GM19328 (cell line): Measurements from ENCODE around the gene TBC1D22A.

Source experiments
- ATAC-seq: cut with Tn5 transposase; IDR thresholded peaks from one replicate; pipeline ENCODE4 v1.9.1; 2021; ENCODE audit warnings: mild to moderate bottlenecking, moderate library complexity; ENCODE audit not compliant: unreplicated experiment

The TBC1D22A gene

DNA sequence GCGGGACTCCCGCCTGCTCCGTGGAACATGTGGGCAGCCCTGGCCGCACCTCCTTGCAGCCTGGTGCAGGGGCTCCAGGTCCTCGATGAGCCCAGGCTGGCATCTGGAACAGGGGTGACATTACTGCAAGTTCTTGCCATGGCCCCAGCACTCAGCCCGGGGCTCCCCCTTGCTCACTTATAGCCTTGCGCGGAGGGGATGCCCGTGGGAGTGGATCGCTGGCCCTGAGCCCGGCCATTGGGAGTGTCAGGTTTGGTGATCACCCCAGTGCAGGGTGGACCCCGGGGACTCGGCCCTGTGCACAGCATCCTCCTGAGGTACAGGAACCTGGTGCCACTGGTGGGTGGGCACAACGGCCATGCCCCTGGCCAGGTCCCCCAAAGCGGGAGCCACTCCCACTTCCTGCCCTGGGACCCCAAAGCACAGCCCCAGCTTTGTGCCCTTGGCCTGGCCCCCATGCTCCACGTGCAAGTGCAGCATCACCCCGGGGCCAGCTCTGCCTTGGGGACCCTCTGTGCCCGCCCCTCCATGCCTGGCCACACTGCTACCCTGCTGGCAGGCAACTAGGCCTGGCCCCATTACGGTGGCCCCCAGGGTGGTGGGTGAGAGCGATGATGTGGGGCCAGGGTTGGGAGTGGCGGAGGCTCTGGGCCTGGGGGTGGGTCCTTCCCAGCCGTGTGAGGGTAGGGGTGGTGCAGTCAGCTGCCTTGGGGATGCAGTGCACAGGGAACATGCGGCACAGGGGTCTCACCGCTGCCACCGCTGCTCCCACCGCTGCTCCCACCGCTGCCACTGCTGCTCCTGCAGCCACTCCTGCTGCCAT, 439.8 kb downstream of the TBC1D22A start:
- ATAC-seq, result no peak

DNA sequence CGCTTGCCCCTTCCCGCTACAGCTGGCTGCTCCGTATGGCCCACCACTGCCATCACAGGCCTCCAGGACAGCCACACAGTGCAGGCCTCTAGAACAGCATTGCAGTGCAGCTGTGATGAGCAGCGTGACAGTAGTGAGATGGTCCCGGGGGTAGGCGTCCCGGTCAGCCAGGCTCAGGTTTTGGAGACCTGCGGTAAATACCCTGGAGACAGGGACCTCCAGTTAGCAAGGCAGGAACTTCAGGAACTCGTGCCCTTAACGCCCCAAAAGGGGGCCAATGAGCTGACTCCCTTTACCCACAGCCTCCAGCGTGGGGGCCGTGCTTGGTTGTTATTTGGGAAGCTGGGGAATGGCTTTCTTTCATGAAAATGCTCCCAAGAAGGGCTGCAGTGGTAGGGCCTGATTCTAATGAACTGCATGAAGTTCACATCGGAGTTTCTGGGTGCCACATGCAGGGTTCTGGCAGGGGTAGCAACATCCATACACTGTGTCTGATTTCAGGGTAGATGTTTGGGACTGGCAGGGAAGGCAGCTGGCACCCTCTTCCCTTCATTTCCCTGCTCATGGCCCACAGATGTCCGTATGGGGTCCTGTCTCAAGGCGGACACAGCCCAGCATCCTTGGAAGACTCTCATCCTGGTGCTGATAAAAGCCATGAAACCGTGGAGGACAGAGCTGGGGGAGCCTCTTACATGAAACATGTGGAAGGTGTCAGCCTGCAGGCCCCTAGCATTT, 440.5 kb downstream of the TBC1D22A start:
- no peak for ATAC-seq

DNA sequence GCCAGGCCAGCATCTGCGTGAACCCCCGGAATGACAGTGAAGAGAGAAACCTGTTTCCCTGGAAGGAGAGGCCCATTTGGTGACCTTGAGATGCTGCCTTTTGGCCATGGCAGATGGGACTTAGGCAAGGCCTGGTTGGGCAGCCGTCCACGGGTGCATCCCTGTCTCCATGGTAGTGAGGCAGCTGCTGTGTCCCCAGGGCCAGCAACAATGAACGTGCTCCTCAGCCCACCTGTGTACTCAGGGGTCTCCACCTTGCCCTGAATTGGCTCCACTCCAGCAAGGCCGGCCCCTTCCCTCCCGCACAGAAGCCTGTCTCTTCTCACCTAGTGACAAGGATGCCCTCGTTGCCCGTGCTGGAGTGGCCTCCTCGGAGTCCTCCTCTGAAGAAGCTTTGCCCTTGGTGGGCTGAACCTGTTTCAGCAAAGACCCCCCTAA, 441.1 kb downstream of the TBC1D22A start:
- ATAC-seq, result no peak

DNA sequence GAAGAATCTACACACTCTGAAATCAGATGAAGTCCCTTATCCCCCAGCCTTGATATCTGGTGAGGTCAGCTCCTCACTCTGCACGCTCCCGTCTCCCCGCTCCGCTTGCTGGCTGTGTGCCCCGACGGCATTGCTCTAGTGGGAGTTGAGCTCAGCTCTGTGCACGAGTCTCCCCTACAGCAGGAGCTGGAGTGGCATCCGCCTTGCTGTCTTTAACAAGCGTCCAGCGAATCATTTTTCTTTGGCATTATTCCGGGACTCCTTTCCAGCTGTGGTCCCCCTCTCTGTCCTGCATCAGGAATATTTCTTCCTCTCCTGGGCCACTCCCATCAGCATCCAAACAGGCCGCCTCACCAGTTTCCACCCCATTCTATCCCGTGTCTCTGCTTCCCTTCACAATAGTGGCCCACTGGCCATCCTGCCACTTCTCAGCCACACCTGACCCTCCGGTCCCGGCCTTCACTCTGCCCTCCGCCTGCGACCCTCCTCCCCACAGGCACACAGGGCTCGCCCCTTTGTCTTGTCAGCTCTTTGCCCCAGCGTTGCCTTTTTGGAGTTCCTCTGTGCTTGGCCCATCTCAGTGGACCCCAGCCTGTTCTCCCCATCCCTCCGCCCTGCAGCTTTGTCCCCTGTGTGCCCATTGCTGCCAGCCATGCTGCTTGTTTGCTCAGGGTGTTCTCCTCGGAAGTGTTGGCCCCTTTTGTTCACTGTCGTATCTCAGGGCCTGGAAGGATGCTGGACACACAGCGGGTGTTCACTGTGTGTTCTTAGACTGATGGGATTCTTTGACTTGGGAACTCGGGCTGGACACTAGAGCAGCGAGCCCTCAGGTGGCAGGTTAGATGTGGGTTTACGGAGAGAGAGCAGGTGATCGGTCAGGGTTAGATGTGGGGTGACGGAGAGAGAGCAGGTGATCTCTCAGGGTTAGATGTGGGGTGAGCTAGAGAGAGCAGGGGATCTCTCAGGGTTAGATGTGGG, 441.8 kb downstream of the TBC1D22A start:
- ATAC-seq, result no peak

DNA sequence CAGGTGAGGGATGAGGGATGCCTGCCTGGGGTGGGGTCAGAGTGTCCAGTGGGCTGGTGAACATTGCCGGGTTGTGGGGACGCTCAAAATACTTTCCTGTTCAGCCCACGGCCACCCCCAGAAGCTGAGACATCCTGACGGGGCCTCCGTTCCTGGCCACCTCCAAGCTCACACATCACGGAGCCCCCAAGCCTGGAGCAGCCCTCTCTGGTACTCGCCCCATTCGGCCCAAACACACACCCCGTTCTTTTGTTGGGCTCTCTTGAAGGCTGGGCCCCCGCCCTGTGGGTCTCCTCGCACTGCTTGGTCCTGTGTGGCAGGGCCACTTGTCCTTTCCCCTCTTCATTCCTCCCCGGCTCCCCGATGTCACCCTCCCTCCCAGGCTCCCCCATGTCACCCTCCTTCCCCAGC, 442.6 kb downstream of the TBC1D22A start:
- no peak for ATAC-seq

DNA sequence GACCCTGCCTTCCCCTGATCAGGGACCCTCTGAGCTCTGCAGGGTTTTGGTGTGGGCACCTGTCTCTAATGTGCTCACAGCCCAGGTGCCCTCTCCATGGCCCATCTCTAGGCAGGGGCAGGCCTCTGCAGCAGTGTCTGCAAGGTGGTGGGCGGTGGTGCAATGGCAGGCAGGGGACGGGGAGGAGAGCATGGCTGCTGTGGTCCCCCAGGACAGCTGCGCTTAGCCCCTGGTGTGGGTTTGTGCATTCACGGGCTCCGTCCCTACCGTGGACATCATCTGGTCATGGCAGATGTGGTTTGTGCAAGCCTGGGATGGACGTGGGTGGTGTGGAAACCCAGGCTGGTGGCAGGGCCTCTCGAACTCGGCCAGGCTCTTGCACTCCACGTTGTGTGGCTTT, 443.1 kb downstream of the TBC1D22A start:
- ATAC-seq, result no peak

DNA sequence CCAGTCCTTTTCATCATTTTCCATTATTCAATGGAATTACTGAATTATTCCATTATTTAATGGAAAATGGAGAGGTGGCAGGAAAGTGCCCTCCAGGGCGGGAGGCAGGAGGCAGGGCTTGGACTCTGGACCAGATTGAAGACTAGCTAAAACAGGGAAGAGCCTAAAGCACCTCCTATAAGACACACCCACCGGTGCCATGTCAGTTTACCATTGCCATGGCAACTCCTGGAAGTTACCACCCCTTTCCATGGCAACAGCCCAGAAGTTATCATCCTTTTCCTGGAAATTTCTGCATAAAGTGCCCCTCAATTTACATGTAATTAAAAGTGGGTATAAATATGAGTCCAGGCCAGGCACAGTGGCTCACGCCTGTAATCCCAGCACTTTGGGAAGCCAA, 443.7 kb downstream of the TBC1D22A start:
- no peak for ATAC-seq

DNA sequence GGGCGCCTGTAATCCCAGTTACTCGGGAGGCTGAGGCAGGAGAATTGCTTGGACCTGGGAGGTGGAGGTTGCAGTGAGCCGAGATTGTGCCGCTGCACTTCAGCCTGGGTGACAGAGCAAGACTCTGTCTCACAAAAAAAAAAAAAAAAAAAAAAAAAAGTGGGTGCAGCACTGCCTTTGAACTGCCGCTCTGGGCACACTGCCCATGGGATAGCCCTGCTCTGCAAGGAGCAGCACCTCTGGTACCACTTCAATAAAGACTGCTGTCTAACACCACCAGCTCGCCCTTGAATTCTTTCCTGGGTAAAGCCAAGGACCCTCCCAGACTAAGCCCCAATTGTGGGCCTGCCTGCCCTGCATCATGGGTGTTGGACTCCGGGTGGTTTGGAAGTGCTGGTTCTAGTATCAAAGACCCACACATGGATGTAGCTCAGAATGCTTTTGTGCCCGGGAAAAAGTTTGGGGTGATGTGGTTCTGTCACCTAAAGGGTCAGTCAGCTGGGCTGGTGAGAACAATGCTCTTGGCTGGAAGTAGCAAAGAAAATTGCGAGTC, 444.3 kb downstream of the TBC1D22A start:
- no peak for ATAC-seq

DNA sequence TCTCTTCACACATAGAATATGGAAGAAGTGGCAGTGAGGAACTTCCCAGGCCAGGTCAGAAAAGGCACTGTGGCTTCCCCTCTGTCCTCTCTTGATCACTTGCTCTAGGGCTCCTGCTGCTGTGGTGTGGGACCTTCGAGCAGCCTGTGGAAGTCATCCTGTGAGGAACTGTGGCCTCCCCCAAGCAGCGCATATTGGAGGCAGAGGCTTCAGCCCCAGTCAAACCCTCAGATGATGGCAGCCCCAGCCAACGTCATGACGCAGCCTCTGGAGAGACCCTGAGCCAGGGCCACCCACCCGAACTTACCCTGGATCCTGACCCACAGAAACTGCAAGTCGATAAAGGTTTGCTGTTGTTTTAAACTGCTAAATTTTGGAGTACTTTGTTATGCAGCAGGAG, 444.9 kb downstream of the TBC1D22A start:
- no peak for ATAC-seq

DNA sequence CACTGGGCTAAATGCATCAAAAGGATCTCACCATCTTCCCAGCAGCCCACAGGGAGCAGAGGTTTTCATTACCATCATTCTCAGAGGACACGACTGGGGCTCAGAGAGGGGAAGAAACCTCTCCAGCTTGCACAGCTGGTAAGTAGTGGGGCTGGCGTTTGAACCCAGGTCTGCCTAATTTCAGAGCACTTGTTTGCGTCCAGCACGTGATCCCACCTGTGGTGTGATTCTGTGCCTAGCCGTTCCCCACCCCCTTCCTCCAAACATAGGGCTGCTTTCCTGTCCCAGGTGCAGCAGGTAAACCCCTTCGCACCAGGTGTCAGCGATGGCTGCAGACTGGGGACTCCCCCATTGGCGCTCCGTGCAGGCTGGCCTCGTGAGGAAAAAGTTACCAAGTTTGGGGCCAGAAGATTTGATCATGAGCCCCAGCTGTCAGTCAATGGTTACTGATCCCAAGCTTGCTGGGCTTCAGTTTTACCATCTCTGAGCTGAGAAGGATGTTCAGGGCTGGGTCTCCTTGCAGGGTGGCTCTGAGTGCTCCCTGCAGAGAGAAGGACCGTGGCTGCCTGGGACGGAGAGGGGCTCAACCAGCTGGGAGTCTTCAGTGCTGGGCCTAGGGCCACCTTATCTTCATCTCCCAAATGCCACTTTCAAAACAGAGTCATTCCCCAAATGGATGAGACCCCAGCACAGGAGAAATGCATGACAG, 445.6 kb downstream of the TBC1D22A start:
- no peak for ATAC-seq

DNA sequence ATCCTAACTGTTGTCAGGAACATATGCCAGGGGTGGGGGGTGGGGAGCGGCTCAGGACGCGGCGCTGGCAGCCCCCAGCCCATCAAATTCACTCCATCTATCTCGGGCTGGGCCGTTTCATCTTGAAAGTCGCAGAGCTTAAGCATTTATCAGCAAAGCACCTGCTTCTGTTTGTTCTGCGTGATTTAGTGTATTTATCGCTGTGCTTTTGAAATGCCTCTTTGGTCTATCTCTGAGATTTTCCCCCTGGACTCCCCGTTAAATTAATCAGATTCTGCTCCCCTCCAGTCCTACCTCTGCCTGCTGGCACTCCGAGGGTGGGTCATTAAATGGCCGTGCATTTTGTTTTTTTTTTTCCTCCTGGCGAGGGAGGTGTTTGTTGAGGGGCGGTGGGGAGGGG, 446.2 kb downstream of the TBC1D22A start:
- no peak for ATAC-seq

DNA sequence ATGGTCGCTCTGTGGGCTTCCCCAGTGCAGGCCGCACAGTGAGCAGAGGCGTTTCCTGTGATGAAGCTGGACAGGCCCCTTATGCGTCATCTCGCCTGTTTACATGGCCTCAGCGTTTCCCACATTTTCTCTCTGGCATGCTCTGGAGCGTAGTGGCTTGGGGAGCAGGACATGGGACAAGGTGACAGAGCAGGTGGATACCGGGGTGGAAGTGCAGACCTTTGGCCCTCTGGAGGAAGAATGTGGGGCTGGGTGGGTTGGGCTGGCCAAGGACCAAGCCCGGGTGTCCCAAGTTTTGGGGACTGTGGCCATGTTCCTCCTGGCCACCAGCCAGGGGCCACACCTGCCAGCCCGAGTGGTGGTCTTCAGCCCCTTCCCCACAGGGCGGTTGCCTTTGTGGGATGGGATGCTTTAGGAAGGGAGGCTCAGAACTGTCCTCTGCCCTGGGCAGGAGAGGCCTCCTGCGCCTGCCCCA, 446.6 kb downstream of the TBC1D22A start:
- no peak for ATAC-seq

DNA sequence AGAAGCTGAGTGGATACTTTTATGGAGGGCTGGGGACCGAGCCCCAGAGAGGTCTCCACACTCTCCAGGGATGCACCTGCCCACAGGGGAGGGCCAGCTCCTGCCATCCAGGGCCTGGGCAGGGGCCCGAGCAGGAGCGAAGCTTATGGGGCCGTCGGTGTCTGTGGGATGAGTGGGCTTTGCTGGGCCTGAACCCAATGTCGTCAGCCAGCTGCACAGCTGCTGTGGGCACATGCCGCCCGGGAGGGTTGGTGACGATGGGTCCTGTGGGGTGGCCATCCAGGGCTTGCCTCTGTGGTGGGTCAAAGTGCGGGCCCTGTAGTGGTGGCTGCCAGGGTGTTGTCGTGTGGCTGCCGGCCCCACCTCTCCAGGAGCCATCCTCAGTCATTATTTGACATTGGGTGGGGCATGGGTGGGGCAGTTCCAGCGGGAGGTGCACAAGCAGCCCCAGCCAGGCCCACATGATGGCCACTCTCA, 447.1 kb downstream of the TBC1D22A start:
- no peak for ATAC-seq

DNA sequence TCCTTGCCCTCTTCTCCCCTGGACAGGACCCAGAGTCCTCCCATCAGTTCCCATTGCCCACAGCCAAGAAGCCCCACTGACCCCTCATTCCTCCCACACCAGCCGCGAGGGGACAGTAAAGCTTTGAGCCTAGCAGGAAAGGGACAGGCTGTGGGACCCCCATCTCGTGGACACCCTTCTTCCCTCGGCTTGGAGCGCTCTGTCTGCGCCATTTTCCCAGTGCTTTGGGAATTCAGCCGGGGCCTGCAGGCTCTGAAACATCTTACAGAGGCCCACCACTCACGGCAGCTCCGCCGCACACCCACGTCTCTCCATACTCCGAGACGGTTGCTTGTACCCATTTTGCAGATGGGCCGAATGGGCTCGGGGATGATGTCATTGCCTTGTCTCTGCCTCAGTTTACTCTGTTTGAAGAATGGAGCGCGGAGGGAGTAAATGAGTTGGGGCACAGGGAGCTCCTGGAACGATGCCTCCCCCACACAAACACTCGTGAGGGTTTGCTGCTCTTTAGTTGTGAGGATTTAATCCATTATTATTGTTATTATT, 447.7 kb downstream of the TBC1D22A start:
- ATAC-seq, result no peak

DNA sequence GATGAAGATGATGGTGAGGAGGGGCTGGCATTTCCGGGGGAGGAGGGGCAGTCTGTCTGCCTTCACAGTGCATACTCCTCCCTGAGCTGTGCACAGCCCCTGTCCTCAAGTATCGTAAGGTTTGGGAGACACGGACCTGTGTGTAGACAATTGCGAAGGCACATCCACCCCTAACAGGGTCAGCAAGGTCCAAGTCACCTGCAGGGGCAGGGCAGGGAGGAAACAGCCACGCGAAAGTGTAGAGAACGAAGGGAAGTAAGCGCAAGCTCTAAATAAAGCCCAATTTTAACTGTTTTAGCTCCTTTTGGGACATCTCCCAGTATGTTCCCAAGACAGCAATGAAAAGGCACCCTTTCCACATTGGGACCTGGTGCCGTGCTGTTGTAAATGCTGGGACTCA, 448.2 kb downstream of the TBC1D22A start:
- ATAC-seq, result no peak

DNA sequence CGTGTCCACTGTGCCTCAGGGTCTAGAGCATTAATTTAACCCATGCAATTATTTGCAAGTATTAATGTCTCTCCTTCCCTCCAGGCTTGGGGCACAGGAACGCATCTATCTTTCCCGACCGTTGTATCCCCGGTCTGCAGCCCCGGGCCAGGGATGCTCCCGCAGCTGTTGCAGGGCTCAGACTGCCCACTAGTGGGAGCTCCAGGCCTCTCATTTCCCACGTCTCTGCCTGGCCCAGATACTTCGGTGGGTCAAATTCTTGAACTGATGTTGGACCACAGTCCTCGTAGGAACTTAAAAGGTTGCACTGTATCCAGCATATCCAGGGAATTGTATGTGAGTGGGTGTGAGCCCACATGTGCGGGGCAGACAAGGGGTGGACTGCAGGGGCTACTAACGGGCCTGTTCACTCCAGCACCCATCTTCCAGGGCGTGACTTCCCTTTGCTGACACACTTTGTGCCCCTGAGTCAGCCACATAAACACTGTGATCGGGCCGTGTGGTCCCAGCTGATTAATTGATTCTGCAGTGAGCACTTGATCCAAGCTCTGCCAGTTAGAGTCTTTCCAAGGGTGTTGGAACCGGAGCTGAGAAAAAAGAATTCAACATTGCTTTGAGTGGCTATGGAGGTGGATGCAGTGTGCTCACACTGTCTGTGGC, 451.3 kb downstream of the TBC1D22A start:
- no peak for ATAC-seq

DNA sequence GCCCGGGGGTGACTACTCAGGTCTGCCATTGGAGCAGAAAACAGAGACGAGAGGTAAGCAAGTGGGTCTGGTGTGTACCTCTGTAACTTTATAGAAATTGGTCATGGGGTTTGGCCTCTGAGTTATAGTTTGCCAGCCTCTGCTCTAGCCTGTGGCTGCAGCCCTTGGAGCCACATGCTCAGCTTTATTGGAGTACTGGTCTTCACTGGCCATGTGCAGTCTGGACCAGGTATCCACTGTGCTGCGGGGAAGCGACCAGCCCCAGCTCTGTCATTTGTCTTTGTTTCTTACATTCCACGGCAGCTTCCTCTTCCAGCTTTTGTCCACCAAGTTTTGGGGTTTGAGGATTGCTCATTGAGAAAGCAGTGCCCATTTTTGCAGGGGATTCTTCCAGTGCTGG, 453.4 kb downstream of the TBC1D22A start:
- ATAC-seq, result no peak

DNA sequence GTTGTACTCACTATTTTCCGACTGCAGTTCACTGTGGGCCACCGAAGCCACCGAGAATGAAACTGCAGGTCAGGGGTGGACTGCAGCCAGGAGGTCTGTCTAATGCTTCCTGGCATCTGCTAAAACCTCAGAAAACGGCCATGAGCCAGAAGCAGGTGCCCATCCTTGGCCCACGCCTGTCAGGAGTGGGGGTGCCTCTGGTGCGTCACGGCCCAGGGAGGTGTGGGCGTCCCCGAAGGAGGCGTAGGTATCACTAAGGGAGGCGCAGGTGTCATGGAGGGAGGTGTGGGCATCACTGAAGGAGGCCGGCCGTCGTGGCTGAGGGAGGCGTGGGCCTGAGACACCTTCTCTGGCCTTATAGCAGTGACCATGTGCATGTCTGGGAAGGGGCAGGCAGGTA, 456.2 kb downstream of the TBC1D22A start:
- ATAC-seq, result no peak

DNA sequence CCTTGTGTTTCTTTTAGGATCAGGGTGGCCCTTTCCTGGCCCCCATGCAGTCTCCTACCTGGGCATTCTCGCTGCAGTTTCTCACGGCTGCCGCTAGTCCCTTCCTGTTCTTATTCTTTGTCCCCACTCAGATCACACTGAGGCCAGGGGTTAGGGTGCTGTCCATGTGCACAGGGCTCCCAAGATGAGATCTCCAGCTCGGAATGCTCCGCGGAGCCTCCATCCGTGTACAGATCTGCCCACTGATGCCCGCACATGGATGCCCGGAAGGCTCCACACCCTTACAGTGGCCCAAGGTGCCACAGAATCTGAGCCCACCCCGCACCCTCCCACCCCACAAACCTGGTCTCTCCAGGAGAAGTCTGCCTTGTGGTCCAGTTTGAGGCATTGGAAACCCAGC, 457.3 kb downstream of the TBC1D22A start:
- no peak for ATAC-seq
